CD14-positive monocyte (primary cell): Measurements from ENCODE around the gene KIF26A. TPM values are rescaled to one million over a fixed set of nuclear protein-coding genes. Genes with fewer than 3 reads are reported as not detected.

Source experiments
- DNase-seq, 3 donors: peaks; one replicate each; pipeline ENCODE4 v3.0.0-alpha.2; 2011 to 2022
- H2AFZ ChIP-seq: 2 replicates; pipeline ENCODE4 v1.6.0; 2012; ENCODE audit warnings: mild to moderate bottlenecking, low read depth, low read length, inconsistent platforms; ENCODE audit not compliant: insufficient read depth, poor library complexity, severe bottlenecking
- H3K27ac ChIP-seq, 2 donors: 1 replicate in 1 of 2; 2 replicates in 1 of 2; pipeline ENCODE4 v1.5.1; 2012 to 2013; ENCODE audit warnings: low read length in 2 of 2, control low read depth in 1 of 2, inconsistent platforms in 1 of 2, low read depth in 1 of 2, mild to moderate bottlenecking in 1 of 2
- H3K27me3 ChIP-seq, 2 donors: one replicate each; pipeline versions ENCODE4 v1.6.0 to v1.6.1; 2011 to 2013; ENCODE audit warnings: low read length in 2 of 2; ENCODE audit not compliant: control insufficient read depth in 2 of 2, insufficient read depth in 2 of 2
- H3K36me3 ChIP-seq, 2 donors: replicated peaks in 1 of 2; 1 replicate in 1 of 2; 2 replicates in 1 of 2; pipeline versions ENCODE4 v1.5.1 to v1.6.1; 2012 to 2013; ENCODE audit warnings: low read length in 2 of 2, control low read depth in 1 of 2, inconsistent platforms in 1 of 2, mild to moderate bottlenecking in 1 of 2; ENCODE audit not compliant: insufficient read depth in 2 of 2, control insufficient read depth in 1 of 2
- H3K4me1 ChIP-seq, 2 donors: 1 replicate in 1 of 2; 2 replicates in 1 of 2; pipeline versions ENCODE4 v1.5.1 to v1.6.1; 2012 to 2013; ENCODE audit warnings: low read length in 2 of 2, control low read depth in 1 of 2, inconsistent platforms in 1 of 2, mild to moderate bottlenecking in 1 of 2, moderate library complexity in 1 of 2; ENCODE audit not compliant: insufficient read depth in 2 of 2, control insufficient read depth in 1 of 2
- H3K4me2 ChIP-seq: replicated peaks from 2 replicates; pipeline ENCODE3; 2012; ENCODE audit warnings: low read length, moderate library complexity, mild to moderate bottlenecking; ENCODE audit not compliant: poor library complexity, severe bottlenecking; ENCODE audit errors: extremely low read depth
- H3K4me3 ChIP-seq, 3 experiments: fragments of 200-600 bp in 1 of 3; sonication (generic) in 1 of 3; replicated peaks in 1 of 3; 1 replicate in 2 of 3; 2 replicates in 1 of 3; pipeline ENCODE4 v1.5.1; 2011 to 2013; ENCODE audit warnings: low read length in 3 of 3, mild to moderate bottlenecking in 3 of 3, control low read depth in 2 of 3, low read depth in 2 of 3, inconsistent platforms in 1 of 3, moderate library complexity in 1 of 3
- H3K79me2 ChIP-seq: 2 replicates; pipeline ENCODE4 v1.6.0; 2012; ENCODE audit warnings: mild to moderate bottlenecking, control low read depth, inconsistent platforms, low read length, moderate library complexity; ENCODE audit not compliant: insufficient read depth
- H3K9ac ChIP-seq: 2 replicates; pipeline ENCODE4 v1.6.0; 2017; ENCODE audit warnings: low read length, mild to moderate bottlenecking; ENCODE audit not compliant: insufficient read depth, poor library complexity, severe bottlenecking
- H3K9me3 ChIP-seq, 2 donors: replicated peaks in 1 of 2; 1 replicate in 1 of 2; 2 replicates in 1 of 2; pipeline versions ENCODE4 v1.5.1 to v1.6.1; 2012 to 2013; ENCODE audit warnings: low read length in 2 of 2, control low read depth in 1 of 2; ENCODE audit not compliant: control insufficient read depth in 1 of 2, insufficient read depth in 1 of 2
- H4K20me1 ChIP-seq: 2 replicates; pipeline ENCODE4 v1.6.0; 2012; ENCODE audit warnings: mild to moderate bottlenecking, low read length, control low read depth, moderate library complexity; ENCODE audit not compliant: insufficient read depth
- H3K27ac Mint-ChIP-seq, 7 donors: one replicate each; pipeline ENCODE4 v1.8.0; 2020; ENCODE audit warnings: mild to moderate bottlenecking in 7 of 7, mixed read lengths in 7 of 7, moderate library complexity in 6 of 7, inconsistent platforms in 2 of 7
- H3K27me3 Mint-ChIP-seq, 3 donors: one replicate each; pipeline ENCODE4 v1.8.0; 2021 to 2022; ENCODE audit warnings: low read depth in 3 of 3, mild to moderate bottlenecking in 3 of 3, mixed read lengths in 3 of 3, moderate library complexity in 3 of 3, inconsistent platforms in 1 of 3
- H3K36me3 Mint-ChIP-seq, 2 donors: one replicate each; pipeline ENCODE4 v1.8.0; 2020; ENCODE audit warnings: mixed read lengths in 2 of 2, inconsistent platforms in 1 of 2, mild to moderate bottlenecking in 1 of 2
- H3K4me1 Mint-ChIP-seq: one replicate; pipeline ENCODE4 v1.8.0; 2020; ENCODE audit warnings: mild to moderate bottlenecking, mixed read lengths
- H3K4me3 Mint-ChIP-seq, 2 donors: one replicate each; pipeline ENCODE4 v1.8.0; 2020; ENCODE audit warnings: mild to moderate bottlenecking in 2 of 2, mixed read lengths in 2 of 2, moderate library complexity in 1 of 2
- H3K9me3 Mint-ChIP-seq, 7 donors: one replicate each; pipeline ENCODE4 v1.8.0; 2020 to 2022; ENCODE audit warnings: mixed read lengths in 7 of 7, mild to moderate bottlenecking in 6 of 7, moderate library complexity in 6 of 7, inconsistent platforms in 2 of 7
- WGBS: methylation state at CpG from one replicate; pipeline ENCODE4 v1.1.5; 2013; ENCODE audit warnings: missing lambda C conversion rate; ENCODE audit not compliant: insufficient coverage; 5-methylcytosine and 5-hydroxymethylcytosine counted together
- intact Hi-C, 2 donors: fragments of 100-400 bp; cut with micrococcal nuclease; formaldehyde crosslinking; loops; one replicate each; pipeline versions ENCODE4 v1.15.0 to v1.15.1; 2023
- polyA plus RNA-seq, 3 donors: library from polyadenylated mRNA; depleted of rRNA in 1 of 3; unstranded in 2 of 3; stranded (reverse) in 1 of 3; fragments of 300-500 nt in 2 of 3; fragments of >200 nt in 1 of 3; fragmentation: Illumina TruSeq in 2 of 3; gene quantifications; 1 replicate in 2 of 3; 2 replicates in 1 of 3; pipeline ENCODE4 v1.2.3, GENCODE V29; 2012 to 2021
- TF ChIP-seq, protein P1 (sequence below): fragments of 200-600 bp; IDR thresholded peaks from one replicate; pipeline ENCODE4 v1.8.0; 2022; ENCODE audit warnings: antibody characterized with exemption, mild to moderate bottlenecking

KIF26A gene
- polyA plus RNA-seq, 3 donors, result not detected

- intact Hi-C loops, result no loop called here
Measured at GRCh38 chr14:104172880-104173279, 34.5 kb downstream of the KIF26A start.

GRCh38 chr14:104174051-104174450, 35.7 kb downstream of the KIF26A start:
- Histone ChIP-seq H3K4me3 (no peak overlapping the region), H3K27ac (no peak overlapping the region), H3K36me3 (no peaks in the 10 kb centered on the region), H3K4me2 (no peak overlapping the region), H3K27me3 (no peaks in the 10 kb centered on the region), H4K20me1 (no peaks in the 10 kb centered on the region), H3K9ac (no peak overlapping the region), H3K4me1 (no peaks in the 10 kb centered on the region), H3K9me3 (no peaks in the 10 kb centered on the region), H3K79me2 (no peaks in the 10 kb centered on the region), H2AFZ (no peak overlapping the region)
- 97% methylated on average over 20 of the region's 22 CpGs for WGBS
- no peak for DNase-seq
- TF ChIP-seq, protein P1, sequence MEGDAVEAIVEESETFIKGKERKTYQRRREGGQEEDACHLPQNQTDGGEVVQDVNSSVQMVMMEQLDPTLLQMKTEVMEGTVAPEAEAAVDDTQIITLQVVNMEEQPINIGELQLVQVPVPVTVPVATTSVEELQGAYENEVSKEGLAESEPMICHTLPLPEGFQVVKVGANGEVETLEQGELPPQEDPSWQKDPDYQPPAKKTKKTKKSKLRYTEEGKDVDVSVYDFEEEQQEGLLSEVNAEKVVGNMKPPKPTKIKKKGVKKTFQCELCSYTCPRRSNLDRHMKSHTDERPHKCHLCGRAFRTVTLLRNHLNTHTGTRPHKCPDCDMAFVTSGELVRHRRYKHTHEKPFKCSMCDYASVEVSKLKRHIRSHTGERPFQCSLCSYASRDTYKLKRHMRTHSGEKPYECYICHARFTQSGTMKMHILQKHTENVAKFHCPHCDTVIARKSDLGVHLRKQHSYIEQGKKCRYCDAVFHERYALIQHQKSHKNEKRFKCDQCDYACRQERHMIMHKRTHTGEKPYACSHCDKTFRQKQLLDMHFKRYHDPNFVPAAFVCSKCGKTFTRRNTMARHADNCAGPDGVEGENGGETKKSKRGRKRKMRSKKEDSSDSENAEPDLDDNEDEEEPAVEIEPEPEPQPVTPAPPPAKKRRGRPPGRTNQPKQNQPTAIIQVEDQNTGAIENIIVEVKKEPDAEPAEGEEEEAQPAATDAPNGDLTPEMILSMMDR, result no peak
- intact Hi-C loops, result no loop called here
- Mint-ChIP-seq H3K27ac (no peak overlapping the region), H3K27me3 (no peaks in the 10 kb centered on the region), H3K4me3 (no peak overlapping the region), H3K4me1 (no peaks in the 10 kb centered on the region), H3K9me3 (no peaks in the 10 kb centered on the region), H3K36me3 (no peaks in the 10 kb centered on the region)

More at GRCh38 chr14:104172880-104173279, 34.5 kb downstream of the KIF26A start:
- Mint-ChIP-seq H3K4me3 (no peak overlapping the region), H3K4me1 (no peaks in the 10 kb centered on the region), H3K36me3 (no peaks in the 10 kb centered on the region), H3K9me3 (no peaks in the 10 kb centered on the region), H3K27me3 (no peaks in the 10 kb centered on the region), H3K27ac (no peak overlapping the region)
- Histone ChIP-seq H3K79me2 (no peaks in the 10 kb centered on the region), H3K9me3 (no peaks in the 10 kb centered on the region), H3K36me3 (no peaks in the 10 kb centered on the region), H3K27me3 (no peaks in the 10 kb centered on the region), H3K4me2 (no peak overlapping the region), H3K4me1 (no peaks in the 10 kb centered on the region), H3K27ac (no peak overlapping the region), H3K4me3 (no peak overlapping the region), H2AFZ (no peak overlapping the region), H4K20me1 (no peaks in the 10 kb centered on the region), H3K9ac (no peak overlapping the region)
- 95% methylated on average over 24 of the region's 27 CpGs for WGBS
- TF ChIP-seq, protein P1, result no peak
- DNase-seq, result no peak
